Body of pancreas (tissue), 4 donors: ENCODE measurements around the gene C6orf136.

Experiments
- POLR2A ChIP-seq, 3 donors: fragments of 450-650 bp; IDR thresholded peaks; one replicate each; pipeline ENCODE4 v1.6.1; 2016; ENCODE audit warnings: antibody characterized with exemption in 3 of 3, mild to moderate bottlenecking in 2 of 3
- TF ChIP-seq, protein P1 (sequence below), 7 experiments: fragments of 450-650 bp in 4 of 7; fragments of 200-600 bp in 3 of 7; sonication (generic) in 3 of 7; IDR thresholded peaks; one replicate each; pipeline ENCODE4 v1.5.1; 2016 to 2019; ENCODE audit warnings: antibody characterized with exemption in 7 of 7

DNA sequence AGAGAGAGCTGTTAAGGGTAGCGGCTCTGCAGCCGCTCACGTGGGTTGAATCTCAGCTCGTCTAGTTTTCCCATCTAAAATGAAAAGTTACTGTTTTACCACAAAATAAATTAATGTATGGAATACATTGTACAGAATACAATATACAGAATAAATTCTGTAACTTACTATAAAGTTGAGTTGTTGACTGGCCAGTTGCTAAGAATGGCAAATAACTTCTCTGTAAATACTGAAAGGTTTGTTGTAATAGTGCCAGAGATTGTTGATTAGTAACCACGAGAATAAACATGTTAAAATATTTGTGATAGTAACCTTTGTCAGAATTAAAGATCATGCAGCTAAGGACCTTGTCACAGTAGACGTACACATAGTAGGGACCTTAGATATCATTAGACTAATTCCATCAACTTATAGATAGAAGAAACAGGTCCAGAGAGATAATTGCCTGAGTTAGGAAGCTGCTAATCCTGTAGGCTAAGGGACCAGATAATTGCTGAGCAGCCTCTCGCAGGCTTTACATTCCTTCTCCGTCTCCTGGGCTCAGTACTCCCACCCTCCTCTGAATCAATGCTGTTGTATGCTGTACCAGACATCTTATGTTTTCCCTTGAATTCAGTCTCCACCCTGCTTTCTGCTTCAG, 44.4 kb downstream of the C6orf136 start:
- TF ChIP-seq, protein P1, sequence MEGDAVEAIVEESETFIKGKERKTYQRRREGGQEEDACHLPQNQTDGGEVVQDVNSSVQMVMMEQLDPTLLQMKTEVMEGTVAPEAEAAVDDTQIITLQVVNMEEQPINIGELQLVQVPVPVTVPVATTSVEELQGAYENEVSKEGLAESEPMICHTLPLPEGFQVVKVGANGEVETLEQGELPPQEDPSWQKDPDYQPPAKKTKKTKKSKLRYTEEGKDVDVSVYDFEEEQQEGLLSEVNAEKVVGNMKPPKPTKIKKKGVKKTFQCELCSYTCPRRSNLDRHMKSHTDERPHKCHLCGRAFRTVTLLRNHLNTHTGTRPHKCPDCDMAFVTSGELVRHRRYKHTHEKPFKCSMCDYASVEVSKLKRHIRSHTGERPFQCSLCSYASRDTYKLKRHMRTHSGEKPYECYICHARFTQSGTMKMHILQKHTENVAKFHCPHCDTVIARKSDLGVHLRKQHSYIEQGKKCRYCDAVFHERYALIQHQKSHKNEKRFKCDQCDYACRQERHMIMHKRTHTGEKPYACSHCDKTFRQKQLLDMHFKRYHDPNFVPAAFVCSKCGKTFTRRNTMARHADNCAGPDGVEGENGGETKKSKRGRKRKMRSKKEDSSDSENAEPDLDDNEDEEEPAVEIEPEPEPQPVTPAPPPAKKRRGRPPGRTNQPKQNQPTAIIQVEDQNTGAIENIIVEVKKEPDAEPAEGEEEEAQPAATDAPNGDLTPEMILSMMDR (IDR thresholded peaks at IDR 0.05) = no peak
- no peak for TF ChIP-seq POLR2A (IDR thresholded peaks at IDR 0.05)
